ENCODE measurements around the gene PPM1H. TPM values are rescaled to one million over a fixed set of nuclear protein-coding genes. Genes with fewer than 3 reads are reported as not detected.
A peak's percentile ranks its signal among the peaks of the same experiment; 100 is the strongest.

The PPM1H gene
- total and polyA plus RNA-seq, 11 donors = 1.3 to 9.6 (median 4.9) TPM

DNA sequence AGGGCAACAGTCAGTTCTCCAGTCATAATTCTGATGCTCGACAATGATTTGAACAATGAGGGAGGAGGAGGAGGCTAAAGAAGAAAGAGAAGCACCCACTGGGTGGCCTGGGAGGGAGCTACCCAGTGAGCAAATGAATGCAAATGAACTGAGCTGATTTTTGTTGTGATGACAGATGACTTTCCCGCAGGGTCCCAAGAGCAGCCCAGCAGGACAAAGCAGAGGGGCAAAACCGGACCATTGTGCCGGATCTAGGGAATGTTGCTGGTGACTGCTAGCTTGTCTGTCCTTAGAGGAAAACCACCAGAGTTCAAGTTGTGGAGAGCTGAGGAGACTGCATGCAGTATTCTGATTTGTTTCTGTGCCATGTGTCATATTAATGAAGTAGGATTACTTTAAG is 305.5 kb downstream of the PPM1H start:
- Histone ChIP-seq H3K27ac (no peak overlapping the region), H3K27me3 (peaks cover 0 to 22% (median 0%) of the 10 kb centered on the region in 9 donors), H3K4me3 (no peak overlapping the region), H3K36me3 (no peaks in the 10 kb centered on the region), H3K9me3 (no peaks in the 10 kb centered on the region), H3K4me1 (peaks cover 0 to 30% (median 7%) of the 10 kb centered on the region in 12 donors)
- WGBS, 4 donors = 66 to 88% (median 70%) methylated on average over 4 of the region's 4 CpGs
- TF ChIP-seq CTCF (IDR thresholded peaks at IDR 0.05) (no peak), POLR2A (IDR thresholded peaks at IDR 0.05) (no peak)
- no peak for ATAC-seq
- no peak for DNase-seq
- intact Hi-C loops (cut with DNase I) = no loop called here

DNA sequence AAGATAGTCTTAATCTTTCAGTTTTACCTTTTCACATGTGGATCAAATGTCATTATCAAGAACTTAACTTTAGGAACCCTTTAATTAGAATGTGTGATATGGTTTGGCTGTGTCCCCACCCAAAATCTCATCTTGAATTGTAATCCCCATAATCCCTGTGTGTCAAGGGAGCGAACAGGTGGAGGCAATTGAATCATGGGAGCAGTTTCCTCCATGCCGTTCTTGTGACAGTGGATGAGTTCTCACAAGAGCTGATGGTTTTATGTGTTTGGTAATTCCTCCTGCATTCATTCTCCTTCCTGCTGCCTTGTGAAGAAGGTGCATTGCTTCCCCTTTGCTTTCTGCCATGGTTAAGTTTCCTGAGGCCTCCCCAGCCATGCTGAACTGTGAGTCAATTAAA is 307.8 kb downstream of the PPM1H start:
- intact Hi-C loops (cut with DNase I) = no loop called here
- Histone ChIP-seq H3K27ac (no peak overlapping the region), H3K4me1 (peaks cover 0 to 22% (median under 1%) of the 10 kb centered on the region in 12 donors), H3K4me3 (no peak overlapping the region), H3K27me3 (peaks cover 0 to 12% (median 0%) of the 10 kb centered on the region in 9 donors), H3K9me3 (no peaks in the 10 kb centered on the region), H3K36me3 (no peaks in the 10 kb centered on the region)
- ATAC-seq = no peak
- TF ChIP-seq CTCF (IDR thresholded peaks at IDR 0.05) = no peak
- TF ChIP-seq POLR2A (IDR thresholded peaks at IDR 0.05) = no peak
- no peak for DNase-seq
- WGBS, 4 donors = 83 to 98% (median 90%) methylated on average over 2 of the region's 2 CpGs

- peaks cover 0 to 3% (median 0%) of the 10 kb centered on the region in 9 donors for H3K27me3 ChIP-seq
- DNase-seq (peak in 1 of 5 donors; percentile 34), ATAC-seq (peak in 3 of 4 donors; percentile 26 to 74 (median 57))
- intact Hi-C loops (cut with DNase I) = no loop called here
- no peaks in the 10 kb centered on the region for H3K9me3 ChIP-seq
- 54 to 94% (median 79%) methylated on average over 2 of the region's 2 CpGs for WGBS, 4 donors
- no peak overlapping the region for H3K4me3 ChIP-seq
- no peak overlapping the region for H3K27ac ChIP-seq
- no peak for TF ChIP-seq CTCF (IDR thresholded peaks at IDR 0.05)
- no peak for TF ChIP-seq POLR2A (IDR thresholded peaks at IDR 0.05)
- no peaks in the 10 kb centered on the region for H3K36me3 ChIP-seq
- H3K4me1 ChIP-seq = peaks cover 0 to 8% (median 0%) of the 10 kb centered on the region in 12 donors
Measured at GRCh38 chr12:62625228-62625627, 309.7 kb downstream of the PPM1H start.

DNA sequence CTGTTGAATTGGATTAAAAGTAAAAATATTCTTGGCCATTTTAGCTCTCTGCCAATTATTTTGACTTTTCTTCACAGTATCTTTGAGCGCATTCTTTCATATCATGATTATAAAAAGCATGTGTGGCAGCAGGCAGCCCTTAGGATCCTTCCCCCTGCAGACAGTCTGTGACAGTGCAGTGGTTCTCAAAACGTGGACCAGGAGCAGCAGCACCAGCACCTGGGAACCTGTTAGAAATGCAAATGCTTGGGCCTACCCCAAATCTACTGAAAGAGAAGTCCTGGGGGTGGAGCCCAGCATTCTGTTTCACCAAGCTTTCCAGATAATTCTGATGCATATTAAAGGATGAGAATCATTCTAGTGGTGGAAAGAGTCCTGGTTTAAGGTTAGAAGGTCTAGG is 312.8 kb downstream of the PPM1H start:
- Histone ChIP-seq H3K36me3 (no peaks in the 10 kb centered on the region), H3K27ac (no peak overlapping the region), H3K27me3 (no peaks in the 10 kb centered on the region), H3K4me3 (no peak overlapping the region), H3K4me1 (peaks cover 0 to 8% (median 0%) of the 10 kb centered on the region in 12 donors), H3K9me3 (no peaks in the 10 kb centered on the region)
- 62 to 69% (median 67%) methylated on average over 2 of the region's 2 CpGs for WGBS, 4 donors
- DNase-seq (no peak), ATAC-seq (no peak)
- intact Hi-C loops (cut with DNase I) = no loop called here
- no peak for TF ChIP-seq CTCF (IDR thresholded peaks at IDR 0.05)
- no peak for TF ChIP-seq POLR2A (IDR thresholded peaks at IDR 0.05)

Measured in heart left ventricle (tissue), 16 donors.